Cardiac fibroblast (primary cell): Measurements from ENCODE around the gene LYZL2.
"Not testable (repeated sequence)": the region's sequence is repeated elsewhere in the genome, so short reads cannot be mapped to it uniquely, and the experiment has no call there.

ENCODE experiments used
- DNase-seq, 2 donors: peaks; one replicate each; pipeline versions ENCODE4 v3.0.0 to v3.0.0-alpha.2; 2010; ENCODE audit warnings: low read depth in 2 of 2
- H3K4me3 ChIP-seq, 2 donors: replicated peaks in 1 of 2; 1 replicate in 1 of 2; 2 replicates in 1 of 2; pipeline ENCODE4 v1.5.1; 2011; ENCODE audit warnings: low read depth in 2 of 2, low read length in 2 of 2, mild to moderate bottlenecking in 2 of 2, moderate library complexity in 1 of 2
- TF ChIP-seq, protein P1 (sequence below): IDR thresholded peaks from one replicate; pipeline ENCODE4 v1.5.1; 2011; ENCODE audit warnings: low read depth, mild to moderate bottlenecking, low read length, inconsistent platforms

Gene LYZL2

DNA sequence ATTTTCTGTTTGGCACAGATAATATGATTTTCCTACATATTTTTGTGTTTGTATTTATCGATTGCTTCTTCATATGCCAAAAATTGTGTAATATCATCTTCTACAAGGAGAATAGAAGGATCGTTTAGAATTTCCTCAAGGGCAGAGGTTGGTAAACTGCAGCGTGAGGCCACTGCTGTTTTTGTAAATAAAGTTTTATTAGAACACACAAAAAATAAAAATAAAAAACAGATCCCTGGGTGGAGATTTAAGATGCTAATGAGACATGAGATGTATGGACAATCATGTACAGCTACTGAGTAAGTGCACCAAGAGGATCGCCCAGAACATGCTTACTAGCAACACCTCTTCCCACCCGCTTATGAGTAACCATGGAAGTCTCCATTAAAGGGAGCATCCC, 9.6 kb downstream of the LYZL2 start:
- DNase-seq, result no peak
- TF ChIP-seq, protein P1, sequence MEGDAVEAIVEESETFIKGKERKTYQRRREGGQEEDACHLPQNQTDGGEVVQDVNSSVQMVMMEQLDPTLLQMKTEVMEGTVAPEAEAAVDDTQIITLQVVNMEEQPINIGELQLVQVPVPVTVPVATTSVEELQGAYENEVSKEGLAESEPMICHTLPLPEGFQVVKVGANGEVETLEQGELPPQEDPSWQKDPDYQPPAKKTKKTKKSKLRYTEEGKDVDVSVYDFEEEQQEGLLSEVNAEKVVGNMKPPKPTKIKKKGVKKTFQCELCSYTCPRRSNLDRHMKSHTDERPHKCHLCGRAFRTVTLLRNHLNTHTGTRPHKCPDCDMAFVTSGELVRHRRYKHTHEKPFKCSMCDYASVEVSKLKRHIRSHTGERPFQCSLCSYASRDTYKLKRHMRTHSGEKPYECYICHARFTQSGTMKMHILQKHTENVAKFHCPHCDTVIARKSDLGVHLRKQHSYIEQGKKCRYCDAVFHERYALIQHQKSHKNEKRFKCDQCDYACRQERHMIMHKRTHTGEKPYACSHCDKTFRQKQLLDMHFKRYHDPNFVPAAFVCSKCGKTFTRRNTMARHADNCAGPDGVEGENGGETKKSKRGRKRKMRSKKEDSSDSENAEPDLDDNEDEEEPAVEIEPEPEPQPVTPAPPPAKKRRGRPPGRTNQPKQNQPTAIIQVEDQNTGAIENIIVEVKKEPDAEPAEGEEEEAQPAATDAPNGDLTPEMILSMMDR, result no peak
- H3K4me3 ChIP-seq, result no peak overlapping the region

DNA sequence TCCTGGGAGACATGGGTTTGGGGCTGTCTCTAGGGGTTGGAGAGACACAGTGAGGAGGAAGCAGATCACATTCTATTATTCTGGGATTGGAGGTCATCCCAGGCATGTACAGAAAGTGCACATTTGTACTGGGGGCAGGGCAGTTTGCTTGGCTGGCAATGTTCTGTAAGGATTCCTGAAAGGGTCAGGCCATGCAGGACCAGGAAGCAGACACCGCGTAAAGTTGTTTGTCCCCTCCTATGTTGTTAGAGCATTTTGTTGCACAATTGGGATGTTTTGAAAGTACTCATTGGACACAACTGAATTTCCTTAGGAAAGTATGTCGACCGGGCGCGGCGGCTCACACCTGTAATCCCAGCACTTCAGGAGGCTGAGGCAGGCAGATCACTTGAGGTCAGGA, 12.5 kb downstream of the LYZL2 start:
- H3K4me3 ChIP-seq, result no peak overlapping the region
- TF ChIP-seq, protein P1, result no peak
- no peak for DNase-seq

DNA sequence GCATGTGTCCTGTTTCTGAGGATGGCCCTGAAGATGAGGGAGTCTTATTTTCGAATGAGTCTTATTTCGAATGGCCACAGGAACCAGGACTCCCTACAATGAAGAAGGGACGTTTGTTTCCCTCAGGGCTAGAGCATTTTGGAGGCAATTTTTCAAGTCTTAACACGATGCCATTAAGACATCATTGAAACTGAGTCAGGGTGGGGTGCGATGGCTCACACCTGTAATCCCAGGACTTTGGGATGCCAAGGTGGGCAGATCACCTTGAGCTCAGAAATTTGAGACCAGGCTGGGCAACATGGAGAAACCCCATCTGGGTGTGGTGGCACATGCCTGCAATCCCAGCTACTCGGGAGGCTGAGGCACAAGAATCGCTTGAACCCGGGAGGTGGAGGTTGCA, 18.5 kb downstream of the LYZL2 start:
- not testable (repeated sequence) for H3K4me3 ChIP-seq, DNase-seq

DNA sequence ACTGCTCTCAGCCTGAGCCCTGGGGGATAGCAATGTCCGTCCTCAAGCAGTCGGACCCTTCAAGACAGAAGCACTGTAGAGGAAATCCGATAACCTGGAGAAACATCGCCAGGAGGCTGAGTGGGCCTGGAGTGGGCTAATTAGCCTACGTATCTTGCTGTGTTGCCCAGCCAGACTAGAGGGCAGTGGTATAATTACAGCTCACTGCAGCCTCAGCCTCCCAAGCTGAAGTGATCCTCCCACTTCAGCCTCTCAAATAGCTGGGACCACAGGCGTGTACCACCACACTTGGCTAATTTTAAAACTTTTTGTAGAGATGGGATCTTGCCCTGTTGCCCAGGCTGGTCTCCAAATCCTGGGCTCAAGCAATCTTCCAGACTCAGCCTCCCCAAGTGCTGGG, 21.7 kb downstream of the LYZL2 start:
- no peak for DNase-seq
- no peak overlapping the region for H3K4me3 ChIP-seq
- TF ChIP-seq, protein P1, result no peak

DNA sequence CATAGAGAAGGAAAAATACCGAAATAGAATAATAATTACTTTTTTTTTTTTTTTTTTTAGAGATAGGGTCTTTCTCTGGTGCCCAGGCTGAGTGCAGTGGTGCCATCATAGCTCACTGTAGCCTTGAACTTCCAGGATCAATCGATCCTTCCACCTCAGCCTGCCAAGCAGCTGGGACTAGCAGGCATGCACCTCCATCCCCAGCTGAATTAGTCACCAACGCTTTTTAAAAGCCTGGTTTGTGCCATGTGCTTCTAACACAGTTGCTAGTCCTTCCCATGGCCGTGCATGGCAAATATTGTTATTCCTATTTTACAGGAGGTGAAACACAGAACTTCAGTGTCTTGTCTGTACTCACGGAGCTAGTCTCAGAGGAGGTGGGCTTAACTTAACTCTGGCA, 23.2 kb downstream of the LYZL2 start:
- no peak overlapping the region for H3K4me3 ChIP-seq
- TF ChIP-seq, protein P1, result no peak
- DNase-seq, result no peak

DNA sequence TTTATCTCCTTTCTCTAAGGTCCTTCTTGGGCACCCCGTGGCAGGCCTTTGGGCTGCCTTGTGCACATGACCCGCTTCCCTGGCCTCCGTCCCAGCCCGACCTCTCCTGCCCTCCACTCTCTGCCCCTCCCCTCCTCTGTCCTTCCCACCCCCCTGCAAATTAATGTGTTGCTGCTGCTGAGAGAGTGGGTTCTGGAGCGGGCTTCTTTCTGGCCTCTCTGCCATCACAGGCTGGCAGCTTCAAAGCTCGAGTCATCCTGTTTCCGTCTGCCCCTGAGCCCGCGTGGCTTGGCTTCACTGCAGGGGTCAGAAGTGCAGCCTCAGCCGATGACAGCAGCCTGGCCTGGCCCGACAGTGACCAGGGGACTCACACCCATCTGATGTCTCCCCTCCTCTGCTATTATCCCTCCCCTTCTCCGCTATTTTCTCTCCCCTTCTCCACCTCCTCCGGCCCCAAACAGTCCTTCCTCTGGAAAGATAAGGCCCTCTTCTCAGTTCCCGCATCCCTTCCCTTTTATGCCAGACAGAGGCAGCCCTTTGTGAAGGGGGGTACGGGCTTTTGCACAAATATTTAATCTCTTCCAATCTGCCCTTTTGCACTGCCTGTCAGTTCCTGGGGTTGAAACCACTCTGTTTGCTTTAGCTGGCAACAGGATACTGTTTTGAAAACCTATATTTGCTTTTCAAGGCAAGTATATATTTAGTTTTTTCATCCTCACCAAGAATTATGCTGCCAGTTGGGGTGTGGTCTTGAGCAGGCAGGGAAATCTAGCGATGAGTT, 24.0 kb downstream of the LYZL2 start:
- H3K4me3 ChIP-seq, result not testable (repeated sequence)
- DNase-seq, result peak in 1 of 2 donors; percentile 40

DNA sequence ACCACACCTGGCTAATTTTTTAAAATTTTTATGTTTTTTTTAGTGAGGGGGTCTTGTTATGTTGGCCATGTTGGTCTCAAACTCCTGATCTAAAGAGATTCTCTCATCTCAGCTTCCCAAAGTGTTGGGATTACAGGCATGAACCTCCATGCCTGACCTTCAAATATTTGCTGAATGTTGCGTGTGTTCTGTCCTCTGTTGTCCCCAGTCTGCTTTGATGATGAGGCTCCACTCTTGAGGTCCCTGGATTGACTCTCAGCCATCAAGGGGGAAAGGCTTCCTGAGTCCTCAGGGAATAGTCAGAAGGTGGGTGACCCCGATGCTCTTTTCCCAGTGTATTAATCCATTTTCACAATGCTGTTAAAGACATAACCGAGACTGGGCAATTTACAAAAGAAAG, 26.0 kb downstream of the LYZL2 start:
- TF ChIP-seq, protein P1, result no peak

DNA sequence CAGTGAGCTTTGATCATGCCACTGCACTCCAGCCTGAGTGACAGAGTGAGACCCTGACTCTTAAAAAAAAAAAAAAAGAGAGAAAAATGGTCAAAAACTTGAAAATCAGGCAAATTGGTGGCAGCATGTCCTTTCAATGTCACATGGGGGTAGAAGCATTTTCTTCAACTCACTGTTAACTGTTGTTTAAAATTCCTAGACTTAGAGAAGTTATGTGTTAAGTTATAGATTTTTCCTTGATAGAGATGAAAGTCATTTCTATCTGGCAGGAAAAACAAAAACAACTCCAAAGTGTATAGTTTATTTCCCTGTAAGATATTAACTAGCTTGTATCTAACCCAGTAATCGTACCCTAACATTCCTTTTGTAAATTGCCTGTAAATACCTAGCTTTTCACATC, 26.8 kb downstream of the LYZL2 start:
- TF ChIP-seq, protein P1, result no peak
- DNase-seq, result no peak
- no peak overlapping the region for H3K4me3 ChIP-seq

More for the DNA sequence above, 26.0 kb downstream of the LYZL2 start:
- H3K4me3 ChIP-seq, result no peak overlapping the region
- no peak for DNase-seq
